ENCODE results near the gene SDS.

DNA sequence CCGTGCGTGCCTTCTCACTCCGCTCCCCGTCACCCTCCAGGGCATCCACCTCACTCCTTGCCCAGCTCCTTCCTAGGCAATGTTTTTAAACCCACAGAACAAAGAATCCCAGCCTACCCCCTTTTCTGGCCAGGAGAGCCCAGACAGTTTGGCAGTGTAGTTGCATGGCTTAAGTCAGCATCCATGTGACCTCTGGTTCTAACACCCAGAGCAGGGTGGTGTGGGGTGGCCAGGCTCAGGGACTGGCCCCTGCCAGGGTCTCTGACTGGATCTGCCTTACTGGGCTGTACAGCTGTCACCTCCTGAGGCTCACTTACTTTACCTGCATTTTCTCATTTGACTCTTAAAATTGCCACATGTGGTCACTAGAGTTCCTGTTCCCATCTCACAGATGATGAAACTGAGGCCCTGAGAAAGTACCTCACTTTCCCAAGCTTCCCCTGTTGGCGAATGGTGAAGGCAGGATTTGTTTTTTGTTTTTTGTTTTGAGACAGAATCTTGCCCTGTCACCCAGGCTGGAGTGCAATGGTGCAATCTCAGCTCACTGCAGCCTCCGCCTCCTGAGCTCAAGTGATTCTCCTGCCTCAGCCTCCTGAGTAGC lies 18.3 kb downstream of the SDS start:
- TF ChIP-seq, protein P1, sequence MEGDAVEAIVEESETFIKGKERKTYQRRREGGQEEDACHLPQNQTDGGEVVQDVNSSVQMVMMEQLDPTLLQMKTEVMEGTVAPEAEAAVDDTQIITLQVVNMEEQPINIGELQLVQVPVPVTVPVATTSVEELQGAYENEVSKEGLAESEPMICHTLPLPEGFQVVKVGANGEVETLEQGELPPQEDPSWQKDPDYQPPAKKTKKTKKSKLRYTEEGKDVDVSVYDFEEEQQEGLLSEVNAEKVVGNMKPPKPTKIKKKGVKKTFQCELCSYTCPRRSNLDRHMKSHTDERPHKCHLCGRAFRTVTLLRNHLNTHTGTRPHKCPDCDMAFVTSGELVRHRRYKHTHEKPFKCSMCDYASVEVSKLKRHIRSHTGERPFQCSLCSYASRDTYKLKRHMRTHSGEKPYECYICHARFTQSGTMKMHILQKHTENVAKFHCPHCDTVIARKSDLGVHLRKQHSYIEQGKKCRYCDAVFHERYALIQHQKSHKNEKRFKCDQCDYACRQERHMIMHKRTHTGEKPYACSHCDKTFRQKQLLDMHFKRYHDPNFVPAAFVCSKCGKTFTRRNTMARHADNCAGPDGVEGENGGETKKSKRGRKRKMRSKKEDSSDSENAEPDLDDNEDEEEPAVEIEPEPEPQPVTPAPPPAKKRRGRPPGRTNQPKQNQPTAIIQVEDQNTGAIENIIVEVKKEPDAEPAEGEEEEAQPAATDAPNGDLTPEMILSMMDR (IDR thresholded peaks at IDR 0.05; ENCODE audit: low read depth, low read length): no peak
- TF ChIP-seq EZH2phosphoT487 (IDR thresholded peaks at IDR 0.05; ENCODE audit: low read depth): no peak

Data from OCI-LY3 (cell line).